Neutrophil (primary cell): ENCODE results near the gene FAM117A.

Source experiments
- H3K27ac ChIP-seq: fragments of 200-600 bp; sonication (generic); 2 replicates; pipeline ENCODE4 v1.5.1; 2016; ENCODE audit warnings: mild to moderate bottlenecking, moderate library complexity
- H3K27me3 ChIP-seq: fragments of 200-600 bp; sonication (generic); 2 replicates; pipeline ENCODE4 v1.6.0; 2016; ENCODE audit warnings: mild to moderate bottlenecking
- H3K36me3 ChIP-seq: fragments of 200-600 bp; sonication (generic); 2 replicates; pipeline ENCODE4 v1.5.1; 2017
- H3K4me1 ChIP-seq, 2 experiments: fragments of 200-600 bp in 1 of 2; sonication (generic) in 1 of 2; 1 replicate in 1 of 2; 2 replicates in 1 of 2; pipeline versions ENCODE4 v1.5.1 to v1.6.1; 2013 to 2016; ENCODE audit warnings: low read depth in 1 of 2, low read length in 1 of 2, mild to moderate bottlenecking in 1 of 2, moderate library complexity in 1 of 2; ENCODE audit not compliant: control insufficient read depth in 1 of 2, insufficient read depth in 1 of 2
- H3K4me3 ChIP-seq, 2 experiments: fragments of 200-600 bp in 1 of 2; sonication (generic) in 1 of 2; 1 replicate in 1 of 2; 2 replicates in 1 of 2; pipeline ENCODE4 v1.5.1; 2013 to 2016; ENCODE audit warnings: low read depth in 1 of 2, low read length in 1 of 2, mild to moderate bottlenecking in 1 of 2, moderate library complexity in 1 of 2
- H3K9me3 ChIP-seq: fragments of 200-600 bp; sonication (generic); 2 replicates; pipeline ENCODE4 v1.5.1; 2016
- CTCF ChIP-seq: fragments of 200-600 bp; sonication (generic); IDR thresholded peaks from 2 replicates; pipeline ENCODE4 v1.5.1; 2016; ENCODE audit warnings: antibody characterized with exemption

Gene FAM117A

GRCh38 chr17:49783791-49784190, 19.9 kb upstream of the FAM117A start:
- H3K27me3 ChIP-seq, result no peaks in the 10 kb centered on the region
- no peak overlapping the region for H3K27ac ChIP-seq
- H3K9me3 ChIP-seq, result no peaks in the 10 kb centered on the region
- no peak overlapping the region for H3K4me3 ChIP-seq
- H3K36me3 ChIP-seq, result no peaks in the 10 kb centered on the region
- TF ChIP-seq CTCF, result no peak
- H3K4me1 ChIP-seq, result peaks cover 7 to 11% of the 10 kb centered on the region in 2 experiments

DNA sequence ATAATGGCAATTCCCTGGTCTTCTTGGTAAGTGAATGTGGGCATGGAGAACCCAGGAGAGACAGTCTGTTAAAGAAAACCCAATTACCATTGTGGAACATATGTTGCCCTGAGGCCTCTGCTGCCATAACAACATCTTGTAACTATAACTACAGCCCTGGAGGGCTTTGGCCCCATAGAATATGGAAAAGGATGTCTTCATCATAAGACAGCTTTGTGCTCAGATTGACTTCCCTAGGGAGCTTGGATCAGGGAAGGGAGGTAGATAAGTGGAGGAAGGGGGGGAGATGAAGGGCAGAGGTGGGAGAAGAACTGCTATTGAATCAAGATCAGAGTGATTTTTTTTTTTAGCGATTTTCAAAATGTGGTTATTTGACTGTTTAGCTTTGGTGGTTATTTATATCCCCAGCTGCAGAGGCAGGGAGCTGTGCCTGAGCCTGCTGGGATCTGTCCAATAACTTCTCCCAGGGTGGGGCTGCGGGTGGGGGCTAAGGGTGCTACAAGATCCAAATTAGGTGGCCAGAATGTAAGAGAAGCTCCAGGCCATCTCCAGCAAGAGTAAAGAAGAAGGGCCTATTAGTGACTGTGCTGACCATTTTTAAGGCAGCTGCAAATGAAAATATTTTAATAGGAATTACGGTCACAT, 19.3 kb upstream of the FAM117A start:
- Histone ChIP-seq H3K27me3 (no peaks in the 10 kb centered on the region), H3K4me1 (peaks cover 7 to 11% of the 10 kb centered on the region in 2 experiments), H3K27ac (no peak overlapping the region), H3K36me3 (no peaks in the 10 kb centered on the region), H3K9me3 (no peaks in the 10 kb centered on the region), H3K4me3 (no peak overlapping the region)
- no peak for TF ChIP-seq CTCF

- Histone ChIP-seq H3K9me3 (no peaks in the 10 kb centered on the region), H3K4me1 (peaks cover 13 to 14% of the 10 kb centered on the region in 2 experiments), H3K27ac (no peak overlapping the region), H3K36me3 (no peaks in the 10 kb centered on the region), H3K27me3 (no peaks in the 10 kb centered on the region), H3K4me3 (no peak overlapping the region)
- no peak for TF ChIP-seq CTCF
Measured at GRCh38 chr17:49779739-49780231, 15.9 kb upstream of the FAM117A start.

- TF ChIP-seq CTCF, result no peak
- Histone ChIP-seq H3K4me3 (no peak overlapping the region), H3K4me1 (peaks cover 13 to 14% of the 10 kb centered on the region in 2 experiments), H3K27ac (no peak overlapping the region), H3K9me3 (no peaks in the 10 kb centered on the region), H3K27me3 (no peaks in the 10 kb centered on the region), H3K36me3 (no peaks in the 10 kb centered on the region)
Measured at GRCh38 chr17:49779156-49779738, 15.3 kb upstream of the FAM117A start.

- Histone ChIP-seq H3K9me3 (no peaks in the 10 kb centered on the region), H3K4me3 (no peak overlapping the region), H3K27me3 (no peaks in the 10 kb centered on the region), H3K36me3 (no peaks in the 10 kb centered on the region), H3K27ac (no peak overlapping the region), H3K4me1 (peaks cover 13 to 14% of the 10 kb centered on the region in 2 experiments)
- no peak for TF ChIP-seq CTCF
Measured at GRCh38 chr17:49777563-49777962, 13.6 kb upstream of the FAM117A start.
